HG03354 (cell line): ENCODE data around the gene MARCHF9.
"Not testable (repeated sequence)": the region's sequence is repeated elsewhere in the genome, so short reads cannot be mapped to it uniquely, and the experiment has no call there.

Source experiments
- ATAC-seq: cut with Tn5 transposase; IDR thresholded peaks from one replicate; pipeline ENCODE4 v1.9.1; 2021; ENCODE audit warnings: mild to moderate bottlenecking; ENCODE audit not compliant: unreplicated experiment, poor library complexity, severe bottlenecking

Gene MARCHF9, protein sequence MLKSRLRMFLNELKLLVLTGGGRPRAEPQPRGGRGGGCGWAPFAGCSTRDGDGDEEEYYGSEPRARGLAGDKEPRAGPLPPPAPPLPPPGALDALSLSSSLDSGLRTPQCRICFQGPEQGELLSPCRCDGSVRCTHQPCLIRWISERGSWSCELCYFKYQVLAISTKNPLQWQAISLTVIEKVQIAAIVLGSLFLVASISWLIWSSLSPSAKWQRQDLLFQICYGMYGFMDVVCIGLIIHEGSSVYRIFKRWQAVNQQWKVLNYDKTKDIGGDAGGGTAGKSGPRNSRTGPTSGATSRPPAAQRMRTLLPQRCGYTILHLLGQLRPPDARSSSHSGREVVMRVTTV

DNA sequence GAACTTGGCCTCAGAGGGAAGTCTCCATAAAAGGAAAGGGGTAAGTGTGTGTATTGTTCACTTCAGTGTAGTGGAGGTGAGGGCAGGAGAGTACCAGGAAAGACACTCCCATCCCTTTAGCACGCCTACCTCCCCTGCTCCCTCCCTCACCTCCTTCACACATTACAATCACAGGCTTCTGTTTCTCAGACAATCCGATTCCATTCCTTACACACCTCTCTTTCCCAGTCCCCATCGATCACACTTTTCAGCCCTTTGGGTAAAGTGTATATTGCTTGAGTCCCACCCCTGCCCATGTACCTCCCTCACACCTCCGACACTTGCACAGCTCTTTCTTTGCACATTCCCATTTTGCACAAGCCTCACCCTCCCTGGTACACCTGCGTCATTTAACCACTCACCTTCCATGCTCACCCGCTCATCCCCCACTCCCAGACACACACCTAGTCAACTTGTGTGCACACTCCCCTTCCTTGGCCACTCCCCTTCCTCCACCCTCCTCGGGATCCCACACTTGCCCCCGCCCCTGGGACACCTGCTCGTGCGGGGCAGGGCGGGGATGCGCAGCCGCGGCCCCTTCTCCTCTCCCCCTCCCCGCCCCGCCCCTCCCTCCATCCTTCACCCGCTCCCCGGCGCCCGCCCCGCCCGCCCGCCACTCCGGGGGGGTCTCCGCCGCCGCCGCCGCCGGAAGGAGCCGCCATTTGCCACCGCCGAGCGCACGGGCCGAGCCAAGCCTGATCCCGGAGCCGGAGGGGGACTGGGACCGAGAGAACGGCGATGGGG, at the start of gene MARCHF9:
Gene MARCHF9, plus strand, starts transcription at position 693 of the 783 bp plus-strand sequence. CDS start 426 bp downstream, outside the sequence.
- peak; percentile 35 for ATAC-seq

DNA sequence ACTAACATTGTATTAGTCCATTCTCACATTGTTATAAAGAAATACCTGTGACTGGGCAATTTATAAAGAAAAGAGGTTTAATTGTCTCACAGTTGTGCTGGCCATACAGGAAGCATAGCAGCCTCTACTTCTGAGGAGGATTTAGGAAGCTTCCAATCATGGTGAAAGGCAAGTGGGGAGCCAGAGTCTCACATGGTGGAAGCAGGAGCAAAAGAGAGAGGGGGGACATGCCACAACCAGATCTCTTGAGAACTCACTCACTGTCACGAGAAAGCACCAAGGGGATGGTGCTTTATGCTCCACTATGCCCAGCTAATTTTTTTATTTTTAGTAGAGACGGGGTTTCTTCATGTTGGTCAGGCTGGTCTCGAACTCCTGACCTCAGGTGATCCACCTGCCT, 47.7 kb upstream of the MARCHF9 start:
- ATAC-seq: no peak

DNA sequence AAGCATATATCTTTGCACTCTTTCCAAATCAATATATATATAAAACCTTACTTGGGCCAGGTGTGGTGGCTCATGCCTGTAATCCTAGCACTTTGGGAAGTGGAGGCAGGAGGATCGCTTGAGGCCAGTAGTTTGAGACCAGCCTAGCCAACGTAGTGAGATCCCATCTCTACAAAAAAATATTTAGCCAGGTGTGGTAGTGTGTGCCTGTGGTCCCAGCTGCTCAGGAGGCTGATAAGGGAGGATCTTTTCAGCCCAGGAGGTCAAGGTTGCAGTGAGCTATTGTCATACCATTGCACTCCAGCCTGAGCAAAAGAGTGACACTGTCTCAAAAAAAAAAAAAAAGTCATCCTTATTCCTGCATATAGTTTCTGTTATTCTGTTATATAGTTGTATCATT, 46.6 kb upstream of the MARCHF9 start:
- ATAC-seq: no peak

DNA sequence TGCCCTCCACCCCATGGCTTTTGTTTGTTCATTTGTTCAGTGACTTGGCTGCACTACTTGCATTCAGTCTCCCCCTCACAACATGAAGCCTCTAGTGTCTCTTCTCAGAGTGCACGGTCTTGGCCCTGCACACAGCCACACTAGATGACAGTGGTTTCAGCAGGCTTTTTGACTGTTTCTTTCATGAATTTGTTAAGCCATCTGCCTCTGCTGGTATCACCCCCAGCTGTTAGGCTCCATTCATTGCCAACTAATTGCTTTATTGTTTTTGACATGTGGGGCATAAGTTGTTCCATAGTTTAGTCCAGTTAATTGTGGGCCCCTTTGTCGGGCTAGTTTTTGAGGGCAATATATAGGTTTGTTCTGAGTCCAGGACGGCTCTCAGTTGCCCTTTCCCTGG, 42.2 kb upstream of the MARCHF9 start:
- ATAC-seq: no peak

DNA sequence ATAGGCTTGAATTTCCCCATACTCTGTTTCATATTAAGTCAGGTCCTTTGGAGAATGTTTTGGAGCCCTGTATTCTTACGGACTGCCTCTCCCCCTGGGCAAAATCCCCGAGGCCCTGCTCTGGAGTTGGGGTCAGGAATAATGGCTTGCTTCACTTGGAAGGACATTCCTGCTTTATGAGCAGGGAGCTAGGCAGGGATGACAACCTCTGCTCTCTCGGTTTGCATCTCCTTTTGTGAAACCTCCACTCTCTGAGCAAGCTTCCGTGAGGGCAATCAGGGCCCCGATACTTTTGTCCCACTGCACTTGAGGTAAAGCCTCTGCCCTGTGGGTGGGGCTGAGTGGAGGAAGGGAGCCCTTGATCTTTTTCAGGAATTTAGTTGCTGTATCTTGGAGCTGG, 41.7 kb upstream of the MARCHF9 start:
- ATAC-seq: no peak

DNA sequence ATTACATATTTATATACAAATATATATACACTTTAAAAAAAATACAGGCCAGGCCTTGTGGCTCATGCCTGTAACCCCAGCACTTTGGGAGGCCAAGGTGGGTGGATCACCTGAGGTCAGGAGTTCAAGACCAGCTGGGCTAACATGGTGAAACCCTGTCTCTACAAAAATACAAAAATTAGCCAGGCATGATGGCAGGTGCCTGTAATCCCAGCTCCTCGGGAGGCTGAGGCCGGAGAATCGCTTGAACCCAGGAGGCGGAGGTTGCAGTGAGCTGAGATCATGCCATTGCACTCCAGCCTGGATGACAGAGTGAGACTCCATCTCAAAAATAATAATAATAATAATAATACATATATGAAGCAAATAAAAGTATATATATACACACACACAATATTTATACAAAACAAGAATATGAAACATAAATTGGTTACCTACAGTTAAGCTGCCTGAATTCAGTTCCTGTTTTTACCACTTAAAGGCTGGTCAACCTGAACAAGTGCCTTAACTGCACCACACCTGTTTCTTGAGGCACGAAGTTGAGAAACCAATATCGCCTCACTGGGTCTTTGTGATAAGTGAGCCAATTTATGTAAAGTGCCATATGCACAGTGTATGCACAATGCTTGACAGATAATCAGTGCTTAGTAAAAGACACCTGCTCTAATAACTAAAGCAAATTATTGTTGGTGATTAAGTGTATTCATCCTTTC, 39.7 kb upstream of the MARCHF9 start:
- ATAC-seq: peak; percentile 72

DNA sequence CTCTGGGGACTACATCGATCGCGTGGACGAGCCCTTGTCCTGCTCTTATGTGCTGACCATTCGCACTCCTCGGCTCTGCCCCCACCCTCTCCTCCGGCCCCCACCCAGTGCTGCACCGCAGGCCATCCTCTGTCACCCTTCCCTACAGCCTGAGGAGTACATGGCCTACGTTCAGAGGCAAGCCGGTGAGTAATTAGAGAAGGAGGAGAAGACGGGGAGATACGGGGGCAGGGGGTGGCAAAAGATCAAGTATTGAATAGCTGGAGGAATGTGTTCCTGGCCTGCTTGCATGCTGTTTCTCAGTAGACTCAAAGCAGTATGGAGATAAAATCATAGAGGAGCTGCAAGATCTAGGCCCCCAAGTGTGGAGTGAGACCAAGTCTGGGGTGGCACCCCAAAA, 39.1 kb upstream of the MARCHF9 start:
- no peak for ATAC-seq

DNA sequence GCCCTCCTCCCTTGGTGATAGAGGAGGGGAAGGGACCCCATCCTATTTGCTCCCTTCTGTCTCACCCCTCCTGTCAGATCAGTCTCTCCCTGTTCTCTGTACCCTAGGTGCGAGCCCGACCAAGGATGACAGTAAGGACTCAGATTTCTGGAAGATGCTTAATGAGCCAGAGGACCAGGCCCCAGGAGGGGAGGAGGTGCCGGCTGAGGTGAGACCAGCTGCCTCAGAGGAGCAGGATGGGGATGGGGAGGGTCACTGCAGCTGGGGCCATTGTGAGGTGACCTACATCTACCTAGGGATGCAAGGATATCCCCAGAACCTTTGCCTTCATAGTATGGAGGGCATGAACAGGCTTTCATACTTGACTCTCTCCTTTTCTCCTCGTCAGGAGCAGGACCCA, 38.6 kb upstream of the MARCHF9 start:
- ATAC-seq: no peak

DNA sequence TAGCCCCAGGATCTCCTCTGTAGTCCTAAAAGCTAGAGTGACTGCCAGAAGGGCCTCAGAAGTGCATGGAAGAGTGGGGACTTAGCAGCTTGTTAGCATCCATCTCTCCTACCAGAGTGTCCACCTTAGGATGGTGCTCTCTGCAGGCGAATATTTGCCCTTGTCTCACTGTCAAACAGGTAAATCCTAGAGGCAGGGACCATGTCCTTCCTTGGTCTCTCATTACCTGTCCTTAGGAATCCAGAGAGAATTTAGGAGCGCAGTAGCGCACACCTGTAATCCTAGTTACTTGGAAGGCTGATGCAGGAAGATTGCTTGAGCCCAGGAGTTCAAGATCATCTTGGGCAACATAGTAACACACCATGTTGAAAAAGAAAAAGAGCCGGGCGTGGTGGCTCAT, 37.8 kb upstream of the MARCHF9 start:
- no peak for ATAC-seq

DNA sequence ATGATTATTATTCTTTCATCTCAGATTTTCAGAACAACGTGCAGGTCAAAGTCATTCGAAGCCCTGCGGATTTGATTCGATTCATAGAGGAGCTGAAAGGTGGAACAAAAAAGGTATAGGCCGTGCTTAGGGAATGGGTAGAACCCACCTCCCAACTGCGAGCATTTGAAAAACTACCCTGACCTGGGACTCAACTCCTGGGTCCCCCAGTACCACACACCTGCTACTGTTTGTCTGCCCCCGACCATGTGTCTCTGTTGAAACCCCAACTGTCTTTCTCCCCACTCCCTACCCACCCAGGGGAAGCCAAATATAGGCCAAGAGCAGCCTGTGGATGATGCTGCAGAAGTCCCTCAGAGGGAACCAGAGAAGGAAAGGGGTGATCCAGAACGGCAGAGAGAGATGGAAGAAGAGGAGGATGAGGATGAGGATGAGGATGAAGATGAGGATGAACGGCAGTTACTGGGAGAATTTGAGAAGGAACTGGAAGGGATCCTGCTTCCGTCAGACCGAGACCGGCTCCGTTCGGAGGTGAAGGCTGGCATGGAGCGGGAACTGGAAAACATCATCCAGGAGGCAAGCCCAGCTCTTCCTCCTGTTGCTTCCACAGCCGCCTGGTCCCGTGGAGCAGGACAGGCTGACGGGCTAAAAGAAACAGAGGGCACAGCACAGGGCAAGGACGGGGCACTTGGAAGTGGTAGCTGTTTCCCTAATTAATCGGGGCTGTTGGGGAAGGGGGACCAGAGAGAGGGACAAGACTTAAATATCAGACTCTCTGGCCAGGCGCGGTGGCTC, 36.9 kb upstream of the MARCHF9 start:
- no peak for ATAC-seq

DNA sequence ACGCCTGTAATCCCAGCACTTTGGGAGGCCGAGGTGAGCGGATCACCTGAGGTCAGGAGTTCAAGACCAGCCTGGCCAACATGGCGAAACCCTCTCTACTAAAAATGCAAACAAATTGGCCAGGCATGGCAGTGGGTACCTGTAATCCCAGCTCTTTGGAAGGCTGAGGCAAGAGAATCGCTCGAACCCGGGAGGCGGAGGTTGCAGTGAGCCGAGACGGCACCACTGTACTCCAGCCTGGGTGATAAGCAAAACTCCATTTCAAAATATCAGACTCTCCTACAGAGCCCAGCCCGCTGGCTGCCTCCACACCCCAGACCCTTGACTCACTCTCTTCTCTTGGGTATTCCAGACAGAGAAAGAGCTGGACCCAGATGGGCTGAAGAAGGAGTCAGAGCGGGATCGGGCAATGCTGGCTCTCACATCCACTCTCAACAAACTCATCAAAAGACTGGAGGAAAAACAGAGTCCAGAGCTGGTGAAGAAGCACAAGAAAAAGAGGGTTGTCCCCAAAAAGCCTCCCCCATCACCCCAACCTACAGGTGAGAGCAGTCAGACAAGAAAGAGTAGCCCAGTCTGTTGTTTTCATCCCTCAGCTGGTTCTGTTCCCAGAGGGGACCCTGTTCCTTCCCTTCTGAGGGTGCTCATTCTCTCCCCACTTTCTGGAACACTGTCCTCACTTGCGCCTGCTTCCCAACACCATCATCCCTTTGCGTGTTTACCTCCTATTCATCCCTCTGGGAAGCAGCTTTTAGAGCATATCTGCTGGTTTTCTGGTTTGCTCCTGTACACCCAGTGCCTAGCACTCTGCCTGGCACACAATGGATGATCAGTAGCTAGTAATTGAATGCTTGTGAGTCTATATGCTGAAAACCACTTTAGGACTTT, 36.0 kb upstream of the MARCHF9 start:
- no peak for ATAC-seq

DNA sequence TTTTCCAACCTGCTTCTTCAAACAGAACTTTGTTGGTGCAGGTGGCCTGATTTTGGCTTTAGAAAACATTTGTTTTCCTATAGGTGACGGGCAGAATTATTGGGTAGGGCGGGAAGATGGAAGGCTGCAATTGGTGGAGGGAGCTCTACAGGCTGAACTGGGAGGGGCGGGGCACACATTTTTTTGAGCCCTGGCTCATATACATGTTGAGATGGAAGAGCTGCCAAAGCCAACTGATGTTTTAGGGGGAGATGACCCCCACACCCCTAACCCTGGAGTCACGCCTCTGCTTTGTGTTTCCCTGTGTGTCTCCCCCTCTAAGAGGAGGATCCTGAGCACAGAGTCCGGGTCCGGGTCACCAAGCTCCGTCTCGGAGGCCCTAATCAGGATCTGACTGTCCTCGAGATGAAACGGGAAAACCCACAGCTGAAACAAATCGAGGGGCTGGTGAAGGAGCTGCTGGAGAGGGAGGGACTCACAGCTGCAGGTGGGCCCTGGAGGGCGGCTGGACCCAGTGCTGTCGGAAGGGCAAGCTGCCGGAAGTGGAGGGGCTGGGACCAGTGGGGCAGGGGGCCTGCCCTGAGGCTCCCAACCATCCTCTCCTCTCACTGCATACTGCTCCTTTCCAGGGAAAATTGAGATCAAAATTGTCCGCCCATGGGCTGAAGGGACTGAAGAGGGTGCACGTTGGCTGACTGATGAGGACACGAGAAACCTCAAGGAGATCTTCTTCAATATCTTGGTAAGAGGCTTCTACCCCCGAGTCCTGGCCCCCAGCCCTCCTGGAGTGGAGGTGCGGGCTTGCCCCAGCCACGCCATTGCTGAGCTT, 34.9 kb upstream of the MARCHF9 start:
- no peak for ATAC-seq

DNA sequence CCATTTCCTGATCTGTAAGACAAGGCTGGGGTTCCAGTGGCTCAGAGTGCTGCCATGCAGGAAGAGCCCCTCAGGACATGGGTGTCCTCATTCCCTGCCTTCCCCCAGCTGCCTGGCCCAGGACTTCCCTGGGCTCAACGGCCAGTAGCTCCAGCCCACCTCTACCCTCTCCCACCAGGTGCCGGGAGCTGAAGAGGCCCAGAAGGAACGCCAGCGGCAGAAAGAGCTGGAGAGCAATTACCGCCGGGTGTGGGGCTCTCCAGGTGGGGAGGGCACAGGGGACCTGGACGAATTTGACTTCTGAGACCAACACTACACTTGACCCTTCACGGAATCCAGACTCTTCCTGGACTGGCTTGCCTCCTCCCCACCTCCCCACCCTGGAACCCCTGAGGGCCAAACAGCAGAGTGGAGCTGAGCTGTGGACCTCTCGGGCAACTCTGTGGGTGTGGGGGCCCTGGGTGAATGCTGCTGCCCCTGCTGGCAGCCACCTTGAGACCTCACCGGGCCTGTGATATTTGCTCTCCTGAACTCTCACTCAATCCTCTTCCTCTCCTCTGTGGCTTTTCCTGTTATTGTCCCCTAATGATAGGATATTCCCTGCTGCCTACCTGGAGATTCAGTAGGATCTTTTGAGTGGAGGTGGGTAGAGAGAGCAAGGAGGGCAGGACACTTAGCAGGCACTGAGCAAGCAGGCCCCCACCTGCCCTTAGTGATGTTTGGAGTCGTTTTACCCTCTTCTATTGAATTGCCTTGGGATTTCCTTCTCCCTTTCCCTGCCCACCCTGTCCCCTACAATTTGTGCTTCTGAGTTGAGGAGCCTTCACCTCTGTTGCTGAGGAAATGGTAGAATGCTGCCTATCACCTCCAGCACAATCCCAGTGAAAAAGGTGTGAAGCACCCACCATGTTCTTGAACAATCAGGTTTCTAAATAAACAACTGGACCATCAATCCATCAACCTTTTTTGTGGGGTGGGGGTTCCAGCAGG, 34.0 kb upstream of the MARCHF9 start:
- ATAC-seq: no peak

DNA sequence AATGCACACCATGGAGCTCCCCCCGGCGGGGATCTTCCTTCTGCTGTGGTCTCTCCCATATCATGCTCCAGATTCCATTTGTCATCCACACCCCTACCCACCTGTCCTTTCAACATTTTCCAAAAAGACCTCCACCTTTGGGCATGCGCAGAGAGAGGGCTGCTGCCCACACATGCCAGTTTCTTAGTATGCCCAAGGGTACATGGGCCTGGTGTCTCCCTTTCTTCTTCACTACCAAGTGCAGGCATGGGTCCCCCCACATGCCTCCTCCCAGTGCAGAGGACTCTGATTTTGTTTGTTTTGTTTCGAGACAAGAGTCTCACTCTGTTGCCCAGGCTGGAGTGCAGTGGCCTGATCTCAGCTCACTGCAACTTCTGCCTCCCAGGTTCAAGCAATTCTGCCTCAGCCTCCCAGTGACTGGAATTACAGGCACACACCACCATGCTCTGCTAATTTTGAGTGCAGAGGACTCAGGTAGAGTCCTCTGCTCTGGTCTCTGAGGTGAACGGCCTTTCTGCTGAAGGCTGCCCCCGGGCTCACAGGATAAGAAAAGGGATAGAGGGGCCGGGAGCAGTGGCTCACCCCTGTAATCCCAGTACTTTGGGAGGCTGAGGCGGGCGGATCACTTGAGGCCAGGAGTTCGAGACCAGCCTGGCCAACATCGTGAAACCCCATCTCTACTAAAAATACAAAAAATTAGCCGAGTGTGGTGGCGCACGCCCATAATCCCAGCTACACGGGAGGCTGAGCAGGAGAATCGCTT, 32.9 kb upstream of the MARCHF9 start:
- ATAC-seq: not testable (repeated sequence)

DNA sequence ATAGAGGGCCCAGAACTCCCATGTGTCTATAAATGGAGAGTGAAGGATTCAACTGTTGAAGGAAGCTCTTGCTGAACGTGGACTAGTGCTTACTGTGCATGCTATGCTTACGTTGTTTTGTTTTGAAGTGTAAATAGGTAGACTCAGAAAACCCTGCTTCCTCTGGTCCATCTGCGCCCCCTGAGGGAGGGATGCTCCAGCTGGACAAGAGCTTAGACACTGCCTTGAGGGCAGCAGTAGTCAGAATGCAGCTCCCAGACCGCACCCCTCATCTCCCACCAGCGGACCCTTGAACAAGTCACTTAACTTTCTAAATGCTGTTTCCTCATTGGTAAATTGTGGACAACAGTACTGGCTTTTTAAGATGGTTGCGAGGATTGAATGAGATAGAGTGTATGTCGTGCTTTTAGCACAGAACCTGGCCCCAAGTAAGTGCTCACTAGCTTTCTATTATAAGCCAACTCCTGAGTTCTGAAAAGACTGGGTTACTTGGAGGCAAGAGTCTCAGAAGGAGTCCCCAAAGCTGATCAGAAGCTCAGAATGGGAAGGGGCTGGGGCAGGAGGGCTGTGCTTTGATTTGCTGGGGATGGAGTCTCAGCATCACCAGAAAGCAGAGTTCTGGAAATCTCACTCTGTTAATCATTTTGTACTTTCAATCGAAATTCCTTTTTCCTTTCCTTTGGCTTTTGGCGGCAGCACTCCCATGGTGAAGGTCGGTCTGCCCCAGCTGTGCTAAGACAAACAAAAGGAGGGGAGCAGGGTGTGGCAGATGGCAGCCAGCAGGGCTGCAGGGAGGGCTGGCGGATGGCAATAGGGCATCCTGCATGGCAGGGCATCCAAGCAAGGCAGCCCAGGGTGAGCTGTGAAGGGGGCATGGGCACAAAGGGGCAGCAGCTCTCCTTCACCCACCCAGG, 31.9 kb upstream of the MARCHF9 start:
- no peak for ATAC-seq
